ENCODE data around the gene RHOD.

Gene RHOD

DNA sequence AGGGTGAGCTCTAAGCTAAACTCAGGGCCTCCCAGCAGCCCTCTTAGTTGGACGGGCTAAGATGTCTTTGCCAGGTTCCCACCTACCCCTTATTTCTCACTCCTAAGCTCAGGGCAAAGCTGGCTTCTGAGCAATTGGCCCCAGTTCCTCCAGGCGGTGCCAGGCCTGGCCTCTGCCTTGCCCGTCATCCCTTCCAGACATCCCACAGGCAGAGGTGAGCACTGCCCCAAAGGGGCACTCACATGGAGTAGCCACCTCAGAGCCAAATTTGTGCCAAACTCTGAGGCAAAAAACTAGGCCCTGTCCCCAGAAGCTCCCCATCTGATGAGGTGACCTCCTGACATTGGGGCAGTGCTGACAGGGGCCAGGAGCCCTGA lies 9.7 kb downstream of the RHOD start:
- DNase-seq (ENCODE audit: low read depth): no peak
- H3K4me3 ChIP-seq (ENCODE audit: control insufficient read depth, low read depth, low read length): no peak overlapping the region
- TF ChIP-seq, protein P1, sequence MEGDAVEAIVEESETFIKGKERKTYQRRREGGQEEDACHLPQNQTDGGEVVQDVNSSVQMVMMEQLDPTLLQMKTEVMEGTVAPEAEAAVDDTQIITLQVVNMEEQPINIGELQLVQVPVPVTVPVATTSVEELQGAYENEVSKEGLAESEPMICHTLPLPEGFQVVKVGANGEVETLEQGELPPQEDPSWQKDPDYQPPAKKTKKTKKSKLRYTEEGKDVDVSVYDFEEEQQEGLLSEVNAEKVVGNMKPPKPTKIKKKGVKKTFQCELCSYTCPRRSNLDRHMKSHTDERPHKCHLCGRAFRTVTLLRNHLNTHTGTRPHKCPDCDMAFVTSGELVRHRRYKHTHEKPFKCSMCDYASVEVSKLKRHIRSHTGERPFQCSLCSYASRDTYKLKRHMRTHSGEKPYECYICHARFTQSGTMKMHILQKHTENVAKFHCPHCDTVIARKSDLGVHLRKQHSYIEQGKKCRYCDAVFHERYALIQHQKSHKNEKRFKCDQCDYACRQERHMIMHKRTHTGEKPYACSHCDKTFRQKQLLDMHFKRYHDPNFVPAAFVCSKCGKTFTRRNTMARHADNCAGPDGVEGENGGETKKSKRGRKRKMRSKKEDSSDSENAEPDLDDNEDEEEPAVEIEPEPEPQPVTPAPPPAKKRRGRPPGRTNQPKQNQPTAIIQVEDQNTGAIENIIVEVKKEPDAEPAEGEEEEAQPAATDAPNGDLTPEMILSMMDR (conservative IDR thresholded peaks at IDR 0.05; ENCODE audit: control insufficient read depth, insufficient read depth, low read depth, low read length): no peak

DNA sequence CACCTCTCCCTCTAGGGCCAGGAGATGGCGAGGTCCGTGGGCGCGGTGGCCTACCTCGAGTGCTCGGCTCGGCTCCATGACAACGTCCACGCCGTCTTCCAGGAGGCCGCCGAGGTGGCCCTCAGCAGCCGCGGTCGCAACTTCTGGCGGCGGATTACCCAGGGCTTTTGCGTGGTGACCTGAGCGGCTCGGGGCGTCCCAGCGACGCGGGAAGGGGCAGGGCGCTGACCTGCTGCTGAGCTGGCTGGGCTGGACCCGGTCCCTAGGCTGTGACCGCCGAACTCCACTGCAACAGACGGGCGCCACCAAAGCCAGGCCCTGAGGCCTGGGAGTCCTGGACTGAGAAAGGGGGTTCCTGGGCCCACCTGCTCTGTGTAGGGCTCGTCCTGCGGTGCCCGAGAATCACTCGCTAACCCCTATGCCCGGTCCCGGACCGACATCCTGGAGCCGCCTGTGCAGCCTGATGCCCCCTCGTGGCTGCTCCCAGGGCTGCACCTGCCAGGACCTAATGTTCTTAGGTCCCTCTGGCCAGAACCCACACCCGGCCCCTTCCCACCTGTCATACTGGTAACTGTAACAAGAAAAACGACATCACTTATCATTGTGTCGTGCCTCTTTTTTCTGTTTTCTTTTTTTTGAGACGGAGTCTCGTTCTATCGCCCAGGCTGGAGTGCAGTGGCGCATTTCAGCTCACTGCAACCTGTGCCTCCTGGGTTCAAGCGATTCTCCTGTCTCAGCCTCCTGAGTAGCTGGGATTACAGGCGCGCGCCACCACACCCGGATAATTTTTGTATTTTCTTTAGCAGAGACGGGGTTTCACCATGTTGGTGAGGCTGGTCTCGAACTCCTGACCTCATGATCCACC lies 15.0 kb downstream of the RHOD start:
- DNase-seq (ENCODE audit: low read depth): peak; percentile 36
- H3K4me3 ChIP-seq (ENCODE audit: control insufficient read depth, low read depth, low read length): no peak overlapping the region
- TF ChIP-seq, protein P1 (conservative IDR thresholded peaks at IDR 0.05; ENCODE audit: control insufficient read depth, insufficient read depth, low read depth, low read length): peak; percentile 65

DNA sequence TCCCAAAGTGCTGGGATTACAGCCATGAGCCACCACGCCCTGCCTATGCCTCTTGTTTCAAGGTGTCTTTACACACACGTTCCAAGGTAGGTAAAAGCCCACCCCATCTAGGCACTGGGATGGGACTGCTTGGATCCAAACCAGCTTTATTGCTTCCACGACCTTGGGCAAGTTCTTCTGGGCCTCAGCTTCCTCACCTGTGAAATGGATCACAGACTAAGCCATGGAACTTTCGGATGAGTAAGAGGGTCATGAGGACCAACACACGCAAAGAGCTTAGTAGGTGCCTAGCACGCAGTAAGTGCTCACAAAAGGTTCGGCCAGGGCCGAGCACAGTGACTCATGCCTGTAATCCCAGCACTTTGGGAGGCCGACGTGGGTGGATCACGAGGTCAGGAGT lies 15.6 kb downstream of the RHOD start:
- no peak overlapping the region for H3K4me3 ChIP-seq (ENCODE audit: control insufficient read depth, low read depth, low read length)
- TF ChIP-seq, protein P1 (conservative IDR thresholded peaks at IDR 0.05; ENCODE audit: control insufficient read depth, insufficient read depth, low read depth, low read length): no peak
- DNase-seq (ENCODE audit: low read depth): no peak

DNA sequence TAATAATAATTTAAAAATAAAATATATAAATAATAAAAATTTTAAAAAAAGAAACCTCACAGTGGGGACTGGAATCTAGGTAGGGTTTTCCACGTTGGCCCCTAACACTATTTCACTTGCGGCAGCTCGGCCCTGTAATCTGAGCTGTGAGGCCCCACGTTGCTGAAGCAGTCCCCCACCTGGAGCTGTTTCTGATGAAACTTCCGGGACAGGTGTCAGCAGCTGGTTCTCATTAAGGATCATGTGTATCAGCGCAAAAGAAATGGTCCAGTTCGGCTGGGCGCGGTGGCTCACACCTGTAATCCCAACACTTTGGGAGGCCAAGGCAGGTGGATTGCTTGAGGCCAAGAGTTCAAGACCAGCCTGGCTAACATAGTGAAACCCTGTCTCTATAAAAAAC lies 17.3 kb downstream of the RHOD start:
- no peak for DNase-seq (ENCODE audit: low read depth)
- TF ChIP-seq, protein P1 (conservative IDR thresholded peaks at IDR 0.05; ENCODE audit: control insufficient read depth, insufficient read depth, low read depth, low read length): no peak

GRCh38 chr11:67076202-67076601 lies 19.6 kb downstream of the RHOD start:
- no peak for DNase-seq (ENCODE audit: low read depth)
- TF ChIP-seq, protein P1 (conservative IDR thresholded peaks at IDR 0.05; ENCODE audit: control insufficient read depth, insufficient read depth, low read depth, low read length): no peak
- no peak overlapping the region for H3K4me3 ChIP-seq (ENCODE audit: control insufficient read depth, low read depth, low read length)

More for the DNA sequence above, 17.3 kb downstream of the RHOD start:
- no peak overlapping the region for H3K4me3 ChIP-seq (ENCODE audit: control insufficient read depth, low read depth, low read length)

GRCh38 chr11:67079065-67079705 lies 22.5 kb downstream of the RHOD start:
- H3K4me3 ChIP-seq (ENCODE audit: control insufficient read depth, low read depth, low read length): no peak overlapping the region
- no peak for DNase-seq (ENCODE audit: low read depth)
- TF ChIP-seq, protein P1 (conservative IDR thresholded peaks at IDR 0.05; ENCODE audit: control insufficient read depth, insufficient read depth, low read depth, low read length): no peak
